Colon (tissue), 2 donors: ENCODE measurements around the gene C1orf116.

ENCODE experiments used
- FAIRE-seq: peaks from 2 replicates; lab custom pipeline; 2012; peaks lifted over from hg19 to GRCh38; lab: Jason Lieb, UNC
- donor health status: control.
- donor health status: control.

Gene C1orf116

DNA sequence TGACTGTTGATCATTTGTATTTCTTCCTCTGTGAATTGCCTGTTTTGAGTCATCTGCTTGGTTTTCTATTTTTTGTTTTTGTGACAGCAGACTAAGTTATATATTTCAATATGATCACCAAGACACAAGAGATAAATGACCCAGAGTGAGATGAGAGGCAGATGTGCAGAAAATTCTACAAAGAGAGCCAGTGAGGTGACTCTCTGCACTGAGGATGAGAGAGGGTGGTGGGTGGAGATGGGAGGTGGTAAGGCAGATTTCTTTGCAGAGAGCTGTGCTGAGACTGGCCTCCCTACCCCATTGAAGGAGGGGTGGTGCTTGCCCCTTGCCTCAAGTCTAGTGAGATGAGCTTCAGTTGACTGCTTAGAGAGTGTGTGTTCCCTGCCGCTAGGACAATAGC is 44.7 kb downstream of the C1orf116 start:
- FAIRE-seq: no peak

DNA sequence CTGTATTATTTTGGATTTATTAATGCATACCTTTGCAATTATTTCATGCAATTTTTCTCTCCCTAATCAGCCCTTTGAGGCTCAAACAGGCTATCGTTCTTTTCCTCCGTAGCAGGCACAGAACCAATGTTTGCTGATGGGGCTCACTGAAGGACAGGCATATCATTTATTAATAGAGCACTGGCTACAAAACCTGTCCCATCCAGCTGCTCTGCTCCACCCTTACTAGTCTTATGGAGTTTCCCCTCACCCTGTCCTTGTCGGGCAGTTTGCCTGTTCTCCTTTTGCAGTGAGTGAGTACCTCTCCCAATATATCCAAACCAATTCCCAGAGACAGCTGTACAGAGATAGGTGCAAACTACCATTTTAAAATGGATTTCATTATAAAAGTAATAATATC is 45.7 kb downstream of the C1orf116 start:
- no peak for FAIRE-seq

DNA sequence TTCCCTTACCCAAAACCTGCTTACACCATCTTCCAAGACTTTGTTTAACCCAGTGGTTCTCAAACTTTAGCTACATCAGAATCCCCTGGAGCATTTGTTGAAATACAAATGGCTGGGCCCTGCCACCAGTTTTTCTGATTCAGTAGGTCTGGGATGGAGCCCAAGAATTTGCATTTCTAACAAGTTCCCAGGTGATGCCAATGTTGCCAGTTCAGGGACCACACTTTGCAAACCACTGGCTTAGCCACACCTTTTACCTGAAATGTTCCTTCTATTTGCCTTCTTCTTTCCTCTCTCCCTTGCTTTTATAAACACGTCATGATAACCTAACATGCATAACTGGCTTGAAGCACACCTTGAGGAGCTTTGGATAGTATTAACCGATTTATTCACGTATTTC is 46.2 kb downstream of the C1orf116 start:
- FAIRE-seq: no peak

GRCh38 chr1:206985162-206985749 is 47.3 kb downstream of the C1orf116 start:
- no peak for FAIRE-seq

DNA sequence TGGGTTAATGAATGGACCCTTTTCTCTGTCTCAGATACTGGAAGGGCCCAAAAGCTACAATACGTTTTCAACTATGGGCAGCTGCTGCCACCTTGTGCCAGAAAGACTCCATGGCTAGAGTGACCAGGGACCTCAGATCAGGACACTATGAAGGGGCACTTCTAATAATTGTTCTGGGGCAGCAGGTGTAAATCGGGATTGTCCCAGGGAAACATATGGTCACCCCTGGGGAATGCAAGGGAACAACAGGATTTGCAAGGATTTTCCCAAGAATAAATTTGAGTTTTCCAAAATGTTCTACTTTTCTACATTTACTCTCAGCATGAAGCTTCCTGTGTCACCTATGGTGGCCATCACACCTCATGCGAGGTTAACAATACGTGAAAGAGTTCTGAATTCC is 50.3 kb downstream of the C1orf116 start:
- FAIRE-seq: no peak

DNA sequence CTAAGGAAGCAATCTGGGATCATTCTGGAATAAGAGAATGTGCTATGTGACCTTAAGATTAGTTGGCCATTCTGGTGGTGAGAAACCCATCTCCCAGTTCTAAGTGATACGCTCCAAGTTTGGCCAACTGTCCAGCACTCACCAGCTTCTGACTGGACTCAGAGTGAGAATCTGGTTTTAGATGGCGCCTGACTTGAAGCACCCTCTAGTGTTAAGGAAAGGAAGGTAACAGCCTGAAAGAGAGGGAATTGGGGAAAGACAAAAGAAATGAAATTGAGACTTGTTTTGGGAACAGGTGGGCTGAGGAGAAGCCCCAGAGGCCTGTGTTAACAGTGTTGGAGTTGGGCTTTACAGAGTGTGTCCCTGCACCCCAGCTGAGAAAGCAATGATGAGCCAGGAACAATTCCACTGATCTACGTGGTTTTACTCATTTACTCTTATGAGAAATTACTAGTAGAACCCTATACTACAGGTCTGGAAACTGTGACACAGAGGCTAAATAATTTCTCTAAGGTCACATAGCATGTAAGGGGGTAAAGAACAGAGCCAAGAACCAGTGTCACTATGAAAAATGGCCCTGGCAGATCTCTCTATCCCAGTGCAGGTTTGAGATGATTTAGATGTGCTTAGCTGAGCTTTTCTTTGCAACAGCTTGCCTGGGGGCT is 53.0 kb downstream of the C1orf116 start:
- FAIRE-seq: no peak

GRCh38 chr1:206978259-206978658 is 54.3 kb downstream of the C1orf116 start:
- FAIRE-seq: no peak

- FAIRE-seq: no peak
Measured at GRCh38 chr1:206975306-206975705, 57.2 kb downstream of the C1orf116 start.

- FAIRE-seq: no peak
Measured at GRCh38 chr1:206974140-206974539, 58.4 kb downstream of the C1orf116 start.

DNA sequence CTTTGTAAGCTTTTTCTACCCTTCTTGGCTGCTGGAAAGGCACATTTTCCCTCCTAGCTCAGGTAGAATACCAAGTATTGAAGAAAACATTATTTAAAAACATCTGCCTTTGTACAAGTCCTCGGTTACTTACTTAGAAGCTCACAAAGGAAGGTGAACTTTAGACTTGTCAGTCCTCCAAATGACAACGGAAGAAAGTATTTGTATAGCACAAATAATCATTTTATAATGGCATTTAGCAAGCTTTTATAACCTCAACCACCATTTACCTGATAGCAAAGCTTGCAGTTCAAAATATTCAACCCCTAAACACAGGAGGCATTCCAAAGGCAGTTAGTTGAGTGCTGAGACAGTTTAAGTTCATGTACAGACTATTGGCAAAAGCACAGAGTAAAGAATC is 59.8 kb downstream of the C1orf116 start:
- FAIRE-seq: no peak

DNA sequence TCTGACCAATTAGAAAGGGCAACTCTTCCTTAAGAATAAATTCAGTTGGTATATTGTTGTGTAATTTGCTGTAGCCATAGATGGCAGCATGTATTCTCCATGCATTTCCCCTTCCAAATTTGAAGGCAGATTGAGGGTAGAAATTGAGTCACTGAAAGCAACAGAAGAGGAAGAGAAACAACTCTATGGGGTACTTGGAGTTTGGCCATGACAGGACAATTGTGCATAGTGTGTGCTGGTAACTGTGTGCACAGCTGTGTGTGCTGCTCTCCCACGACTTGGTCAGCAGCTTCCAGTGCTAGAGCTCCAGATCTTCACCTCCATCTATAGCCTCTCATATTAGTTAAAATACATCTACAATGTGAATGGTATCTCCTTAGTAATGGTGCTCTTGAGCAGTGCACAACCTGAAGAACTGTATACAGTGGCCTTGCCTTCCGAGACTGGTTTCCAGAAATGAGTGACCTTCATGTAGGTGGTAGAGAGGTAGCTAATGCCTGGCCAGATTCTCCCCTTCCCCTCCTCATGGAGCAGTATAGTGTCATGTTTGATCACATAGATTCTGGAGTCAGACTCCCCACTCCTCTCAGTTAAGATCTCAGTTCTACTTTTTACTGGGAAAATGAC is 61.4 kb downstream of the C1orf116 start:
- FAIRE-seq: no peak

- FAIRE-seq: no peak
Measured at GRCh38 chr1:206970446-206970845, 62.1 kb downstream of the C1orf116 start, which contains the start of gene FCAMR. Gene FCAMR (minus strand): TSS chr1:206970460. CDS start chr1:206970125, 335 bp downstream.

- FAIRE-seq: no peak
Measured at GRCh38 chr1:206969090-206969489, 63.5 kb downstream of the C1orf116 start.
